Liver (tissue), 3 donors: ENCODE measurements around the gene LMCD1.

Experiments
- GABPA ChIP-seq, 2 donors: IDR thresholded peaks in 1 of 2; conservative IDR thresholded peaks in 1 of 2; 2 replicates each; pipeline ENCODE4 v1.6.1; 2016; ENCODE audit warnings: antibody characterized with exemption in 2 of 2, mild to moderate bottlenecking in 1 of 2, moderate library complexity in 1 of 2
- RAD21 ChIP-seq, 2 donors: IDR thresholded peaks; 2 replicates each; pipeline ENCODE4 v1.6.1; 2016; ENCODE audit warnings: antibody characterized with exemption in 2 of 2, mild to moderate bottlenecking in 2 of 2
- TAF1 ChIP-seq: conservative IDR thresholded peaks from 2 replicates; pipeline ENCODE4 v1.6.1; 2016; ENCODE audit warnings: antibody characterized with exemption, mild to moderate bottlenecking
- YY1 ChIP-seq: IDR thresholded peaks from 2 replicates; pipeline ENCODE4 v1.6.1; 2016; ENCODE audit warnings: antibody characterized with exemption, mild to moderate bottlenecking
- TF ChIP-seq, protein P1 (sequence below): fragments of 150-350 bp; IDR thresholded peaks from 2 replicates; pipeline ENCODE4 v1.5.1; 2017; ENCODE audit warnings: improper control_type of control experiment, low read depth, low read length; ENCODE audit not compliant: missing input control
- TF ChIP-seq, protein P2 (sequence below): IDR thresholded peaks from 2 replicates; pipeline ENCODE4 v1.6.1; 2016; ENCODE audit warnings: antibody characterized with exemption
- TF ChIP-seq, protein P3 (sequence below): IDR thresholded peaks from 2 replicates; pipeline ENCODE4 v1.6.1; 2016; ENCODE audit warnings: antibody characterized with exemption
- donor health status: healthy.
- donor health status: healthy.

DNA sequence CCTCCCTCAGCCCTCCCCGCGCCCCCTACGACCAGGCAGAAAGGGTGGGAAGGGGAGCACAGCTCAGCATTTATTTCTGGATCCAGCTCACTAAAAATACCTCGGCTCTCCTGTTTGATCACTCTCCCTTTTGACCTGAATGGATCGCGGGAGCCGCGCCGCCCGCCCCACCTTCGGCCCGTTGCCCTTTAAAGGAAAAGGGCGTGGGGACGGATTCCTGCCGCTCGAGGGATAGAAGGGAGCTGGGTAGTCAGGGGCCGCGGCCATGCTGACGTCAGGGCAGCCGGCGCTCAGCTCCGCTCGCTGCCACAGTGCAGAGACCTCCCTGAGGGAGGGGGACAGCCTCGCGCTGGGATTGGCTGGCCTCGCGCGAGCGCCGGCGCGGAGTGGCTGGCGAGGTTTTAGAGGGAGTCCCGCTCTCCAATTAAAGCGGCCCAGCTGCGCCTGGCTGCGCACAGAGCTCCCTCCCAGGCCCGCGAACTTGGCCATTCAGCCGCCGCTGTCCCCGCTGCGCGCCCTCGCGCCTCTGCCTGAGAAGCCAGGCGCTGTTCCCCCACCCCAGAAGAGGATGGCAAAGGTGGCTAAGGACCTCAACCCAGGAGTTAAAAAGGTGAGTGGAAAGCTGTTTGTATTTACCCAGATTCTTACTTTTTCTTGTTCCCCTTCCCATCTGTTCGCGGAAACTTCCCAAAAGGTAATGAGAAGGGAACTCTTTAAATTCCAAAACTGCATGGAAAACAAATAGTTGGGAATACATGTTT is at the start of gene LMCD1:
- TF ChIP-seq, protein P1, sequence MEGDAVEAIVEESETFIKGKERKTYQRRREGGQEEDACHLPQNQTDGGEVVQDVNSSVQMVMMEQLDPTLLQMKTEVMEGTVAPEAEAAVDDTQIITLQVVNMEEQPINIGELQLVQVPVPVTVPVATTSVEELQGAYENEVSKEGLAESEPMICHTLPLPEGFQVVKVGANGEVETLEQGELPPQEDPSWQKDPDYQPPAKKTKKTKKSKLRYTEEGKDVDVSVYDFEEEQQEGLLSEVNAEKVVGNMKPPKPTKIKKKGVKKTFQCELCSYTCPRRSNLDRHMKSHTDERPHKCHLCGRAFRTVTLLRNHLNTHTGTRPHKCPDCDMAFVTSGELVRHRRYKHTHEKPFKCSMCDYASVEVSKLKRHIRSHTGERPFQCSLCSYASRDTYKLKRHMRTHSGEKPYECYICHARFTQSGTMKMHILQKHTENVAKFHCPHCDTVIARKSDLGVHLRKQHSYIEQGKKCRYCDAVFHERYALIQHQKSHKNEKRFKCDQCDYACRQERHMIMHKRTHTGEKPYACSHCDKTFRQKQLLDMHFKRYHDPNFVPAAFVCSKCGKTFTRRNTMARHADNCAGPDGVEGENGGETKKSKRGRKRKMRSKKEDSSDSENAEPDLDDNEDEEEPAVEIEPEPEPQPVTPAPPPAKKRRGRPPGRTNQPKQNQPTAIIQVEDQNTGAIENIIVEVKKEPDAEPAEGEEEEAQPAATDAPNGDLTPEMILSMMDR: peak; percentile 34
- TF ChIP-seq, protein P2, sequence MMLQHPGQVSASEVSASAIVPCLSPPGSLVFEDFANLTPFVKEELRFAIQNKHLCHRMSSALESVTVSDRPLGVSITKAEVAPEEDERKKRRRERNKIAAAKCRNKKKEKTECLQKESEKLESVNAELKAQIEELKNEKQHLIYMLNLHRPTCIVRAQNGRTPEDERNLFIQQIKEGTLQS: no peak
- TF ChIP-seq TAF1 (peak; percentile 77), YY1 (peak; percentile 96), GABPA (IDR thresholded peaks at IDR 0.05 in 1 of 2, conservative IDR thresholded peaks at IDR 0.05 in 1 of 2) (no peak), RAD21 (IDR thresholded peaks at IDR 0.05) (peak; percentile 33 to 67)
- TF ChIP-seq, protein P3, sequence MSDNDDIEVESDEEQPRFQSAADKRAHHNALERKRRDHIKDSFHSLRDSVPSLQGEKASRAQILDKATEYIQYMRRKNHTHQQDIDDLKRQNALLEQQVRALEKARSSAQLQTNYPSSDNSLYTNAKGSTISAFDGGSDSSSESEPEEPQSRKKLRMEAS: peak; percentile 51
